MM.1S (cell line): Measurements from ENCODE around the gene CACNA1I.

Experiments
- DNase-seq: peaks from one replicate; pipeline ENCODE4 v3.0.0-alpha.2; 2015
- H2AFZ ChIP-seq: fragments of 300-600 bp; sonication (generic); 2 replicates; pipeline ENCODE4 v1.6.0; 2016; ENCODE audit warnings: antibody characterized with exemption, low read length
- H3F3A ChIP-seq: fragments of 300-600 bp; sonication (generic); 2 replicates; pipeline ENCODE4 v1.6.1; 2016; ENCODE audit warnings: mild to moderate bottlenecking, antibody characterized with exemption, low read length, moderate library complexity, mixed read lengths; ENCODE audit not compliant: insufficient read depth
- H3K27ac ChIP-seq: fragments of 300-600 bp; sonication (generic); 2 replicates; pipeline ENCODE4 v1.5.1; 2016; ENCODE audit warnings: mild to moderate bottlenecking, low read length
- H3K27me3 ChIP-seq: fragments of 300-600 bp; sonication (generic); replicated peaks from 2 replicates; pipeline ENCODE4 v1.6.0; 2016; ENCODE audit warnings: low read length; ENCODE audit not compliant: insufficient read depth
- H3K36me3 ChIP-seq: fragments of 300-600 bp; sonication (generic); replicated peaks from 2 replicates; pipeline ENCODE4 v1.6.1; 2016; ENCODE audit warnings: mild to moderate bottlenecking, low read length, mixed read lengths; ENCODE audit not compliant: insufficient read depth
- H3K4me1 ChIP-seq: fragments of 300-600 bp; sonication (generic); 2 replicates; pipeline ENCODE4 v1.6.1; 2016; ENCODE audit warnings: low read length, mixed read lengths
- H3K4me2 ChIP-seq: fragments of 300-600 bp; sonication (generic); 2 replicates; pipeline ENCODE4 v1.6.0; 2016; ENCODE audit warnings: low read depth, low read length
- H3K4me3 ChIP-seq: fragments of 300-600 bp; sonication (generic); 2 replicates; pipeline ENCODE4 v1.5.1; 2016; ENCODE audit warnings: low read length, mixed read lengths
- H3K79me2 ChIP-seq: fragments of 300-600 bp; sonication (generic); 2 replicates; pipeline ENCODE4 v1.6.1; 2016; ENCODE audit warnings: mixed run types, low read length, mixed read lengths
- H3K9ac ChIP-seq: fragments of 300-600 bp; sonication (generic); 2 replicates; pipeline ENCODE4 v1.6.1; 2016; ENCODE audit warnings: low read length, mixed read lengths
- H3K9me2 ChIP-seq: fragments of 300-600 bp; sonication (generic); replicated peaks from 2 replicates; pipeline ENCODE4 v1.6.1; 2016; ENCODE audit warnings: mild to moderate bottlenecking, low read length, mixed read lengths; ENCODE audit not compliant: insufficient read depth
- H3K9me3 ChIP-seq: fragments of 300-600 bp; sonication (generic); replicated peaks from 2 replicates; pipeline ENCODE4 v1.6.1; 2016; ENCODE audit warnings: mild to moderate bottlenecking, low read length, mixed read lengths; ENCODE audit not compliant: insufficient read depth
- H4K20me1 ChIP-seq: fragments of 300-600 bp; sonication (generic); 2 replicates; pipeline ENCODE4 v1.6.1; 2016; ENCODE audit warnings: mild to moderate bottlenecking, low read length, moderate library complexity, mixed read lengths; ENCODE audit not compliant: insufficient read depth
- EZH2 ChIP-seq: fragments of 300-600 bp; sonication (generic); optimal IDR thresholded peaks from 2 replicates; pipeline ENCODE3; 2017; ENCODE audit warnings: low read depth, mild to moderate bottlenecking, antibody characterized with exemption, low read length, mixed read lengths
- EZH2phosphoT487 ChIP-seq: fragments of 300-600 bp; sonication (generic); IDR thresholded peaks from 2 replicates; pipeline ENCODE4 v1.6.1; 2018; ENCODE audit warnings: antibody characterized with exemption, low read length
- TF ChIP-seq, protein P1 (sequence below): fragments of 300-600 bp; sonication (generic); IDR thresholded peaks from 2 replicates; pipeline ENCODE4 v1.5.1; 2016; ENCODE audit warnings: antibody characterized with exemption, low read length, mixed read lengths

CACNA1I gene

DNA sequence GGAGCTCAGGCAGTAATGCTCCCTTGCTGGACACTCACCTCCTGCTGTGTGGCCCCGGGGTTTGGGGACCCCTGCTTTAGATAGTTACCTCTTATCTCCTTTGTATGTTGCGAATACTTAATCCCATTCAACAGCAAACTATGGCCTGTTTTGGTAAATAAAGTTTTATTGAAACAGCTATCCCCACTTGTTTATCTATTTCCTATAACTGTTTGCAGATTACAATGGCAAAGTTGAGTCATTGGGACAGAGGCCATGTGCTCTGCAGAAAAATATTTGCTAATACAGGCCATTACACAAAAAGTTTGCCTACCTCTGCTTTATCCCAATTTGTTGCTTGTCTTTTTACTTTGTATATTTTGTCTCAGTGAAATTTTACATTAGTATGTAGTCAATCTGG, 68.4 kb downstream of the CACNA1I start:
- TF ChIP-seq EZH2 (no peak), EZH2phosphoT487 (no peak)
- TF ChIP-seq, protein P1, sequence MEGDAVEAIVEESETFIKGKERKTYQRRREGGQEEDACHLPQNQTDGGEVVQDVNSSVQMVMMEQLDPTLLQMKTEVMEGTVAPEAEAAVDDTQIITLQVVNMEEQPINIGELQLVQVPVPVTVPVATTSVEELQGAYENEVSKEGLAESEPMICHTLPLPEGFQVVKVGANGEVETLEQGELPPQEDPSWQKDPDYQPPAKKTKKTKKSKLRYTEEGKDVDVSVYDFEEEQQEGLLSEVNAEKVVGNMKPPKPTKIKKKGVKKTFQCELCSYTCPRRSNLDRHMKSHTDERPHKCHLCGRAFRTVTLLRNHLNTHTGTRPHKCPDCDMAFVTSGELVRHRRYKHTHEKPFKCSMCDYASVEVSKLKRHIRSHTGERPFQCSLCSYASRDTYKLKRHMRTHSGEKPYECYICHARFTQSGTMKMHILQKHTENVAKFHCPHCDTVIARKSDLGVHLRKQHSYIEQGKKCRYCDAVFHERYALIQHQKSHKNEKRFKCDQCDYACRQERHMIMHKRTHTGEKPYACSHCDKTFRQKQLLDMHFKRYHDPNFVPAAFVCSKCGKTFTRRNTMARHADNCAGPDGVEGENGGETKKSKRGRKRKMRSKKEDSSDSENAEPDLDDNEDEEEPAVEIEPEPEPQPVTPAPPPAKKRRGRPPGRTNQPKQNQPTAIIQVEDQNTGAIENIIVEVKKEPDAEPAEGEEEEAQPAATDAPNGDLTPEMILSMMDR, result no peak
- no peak overlapping the region for H3K27ac ChIP-seq
- no peak overlapping the region for H3K9ac ChIP-seq
- no peaks in the 10 kb centered on the region for H3K36me3 ChIP-seq
- no peak for DNase-seq
- H4K20me1 ChIP-seq, result no peaks in the 10 kb centered on the region
- H3F3A ChIP-seq, result no peaks in the 10 kb centered on the region
- no peaks in the 10 kb centered on the region for H3K9me3 ChIP-seq
- no peak overlapping the region for H3K4me2 ChIP-seq
- H3K9me2 ChIP-seq, result no peaks in the 10 kb centered on the region
- H3K27me3 ChIP-seq, result peaks cover 30% of the 10 kb centered on the region
- no peak overlapping the region for H3K4me3 ChIP-seq
- H3K79me2 ChIP-seq, result no peaks in the 10 kb centered on the region
- no peaks in the 10 kb centered on the region for H3K4me1 ChIP-seq
- no peak overlapping the region for H2AFZ ChIP-seq

DNA sequence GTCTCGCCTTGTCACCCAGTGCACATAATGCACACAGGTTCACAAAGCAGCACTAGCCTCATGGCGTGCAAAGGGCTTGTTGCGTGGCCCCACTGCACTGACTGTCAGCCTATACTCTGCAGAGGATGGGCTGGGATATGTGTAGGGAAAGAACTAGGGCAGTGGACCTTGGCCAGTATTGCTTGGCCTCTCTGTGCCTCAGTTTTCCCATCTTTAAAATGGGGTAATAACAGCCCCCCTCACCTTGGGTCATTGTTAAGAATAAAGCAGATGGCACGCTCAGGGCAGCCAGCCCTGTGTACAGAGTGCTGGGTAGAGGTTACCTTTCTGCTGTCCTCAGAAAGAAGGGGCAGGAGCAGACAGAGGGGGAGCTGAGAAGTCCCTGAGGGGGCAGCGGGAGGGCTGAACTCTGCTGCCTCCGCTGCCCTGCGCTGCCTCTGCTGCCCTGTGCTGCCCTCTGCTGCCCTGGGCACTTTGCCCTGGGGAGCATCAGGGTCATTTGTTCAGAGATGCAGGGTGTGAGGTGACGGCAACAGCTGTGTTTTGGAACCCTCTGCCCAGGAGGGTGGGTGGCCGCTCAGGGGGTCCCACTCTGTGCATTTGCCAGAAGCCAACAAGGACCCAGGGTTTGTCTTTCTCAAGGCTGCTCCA, 71.2 kb downstream of the CACNA1I start:
- DNase-seq, result no peak

DNA sequence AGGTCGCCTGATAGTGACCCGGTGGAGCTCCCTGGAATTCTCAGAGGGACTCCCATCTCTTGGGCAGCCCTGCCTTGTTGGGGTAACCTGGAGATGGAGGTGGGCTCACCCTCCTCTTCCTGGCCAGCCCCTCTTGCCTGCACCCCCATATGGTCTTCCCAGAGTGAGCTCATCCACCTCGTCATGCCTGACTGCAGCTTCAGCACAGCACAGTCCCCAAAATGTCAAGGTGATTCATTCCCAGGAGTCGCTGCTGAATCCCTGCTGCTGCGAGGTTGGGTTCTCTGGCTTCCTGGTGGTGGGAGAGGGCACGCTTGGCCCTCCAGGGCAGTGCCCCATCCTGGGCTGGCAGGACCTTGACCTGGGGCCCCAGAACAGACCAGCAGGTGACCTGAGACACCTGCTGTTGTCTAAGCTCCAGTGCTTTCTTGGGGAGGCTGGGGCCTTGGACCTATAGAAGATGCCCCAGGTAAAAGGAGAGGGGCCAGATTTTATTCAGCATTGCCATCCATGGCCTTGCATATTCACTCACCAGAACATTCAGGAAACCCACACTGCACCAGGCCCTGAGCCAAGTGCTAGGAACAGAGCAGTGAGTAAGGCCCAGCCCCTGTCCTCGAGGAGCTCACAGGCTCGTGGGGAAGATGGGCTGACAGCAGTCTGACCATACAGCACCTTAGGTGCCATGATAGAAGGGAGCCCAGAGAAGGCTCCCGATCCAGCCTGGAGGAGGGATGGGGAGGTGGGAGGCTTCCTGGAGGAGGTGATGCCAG, 72.9 kb downstream of the CACNA1I start:
- no peak overlapping the region for H2AFZ ChIP-seq
- H3K9ac ChIP-seq, result no peak overlapping the region
- no peaks in the 10 kb centered on the region for H3K9me2 ChIP-seq
- H3K27ac ChIP-seq, result no peak overlapping the region
- H4K20me1 ChIP-seq, result no peaks in the 10 kb centered on the region
- H3K9me3 ChIP-seq, result no peaks in the 10 kb centered on the region
- DNase-seq, result no peak
- no peak overlapping the region for H3K4me2 ChIP-seq
- H3K79me2 ChIP-seq, result no peaks in the 10 kb centered on the region
- H3K36me3 ChIP-seq, result no peaks in the 10 kb centered on the region
- H3K4me1 ChIP-seq, result no peaks in the 10 kb centered on the region
- H3F3A ChIP-seq, result no peaks in the 10 kb centered on the region
- TF ChIP-seq EZH2phosphoT487 (no peak), EZH2 (no peak)
- TF ChIP-seq, protein P1, result no peak
- peaks cover 61% of the 10 kb centered on the region for H3K27me3 ChIP-seq
- H3K4me3 ChIP-seq, result no peak overlapping the region

More for the DNA sequence above, 71.2 kb downstream of the CACNA1I start:
- Histone ChIP-seq H4K20me1 (no peaks in the 10 kb centered on the region), H3K27ac (no peak overlapping the region), H3K9me3 (no peaks in the 10 kb centered on the region), H3K9ac (no peak overlapping the region), H3F3A (no peaks in the 10 kb centered on the region), H3K4me1 (no peaks in the 10 kb centered on the region), H3K79me2 (no peaks in the 10 kb centered on the region), H3K36me3 (no peaks in the 10 kb centered on the region), H2AFZ (no peak overlapping the region), H3K4me3 (no peak overlapping the region), H3K4me2 (no peak overlapping the region), H3K27me3 (peaks cover 45% of the 10 kb centered on the region), H3K9me2 (no peaks in the 10 kb centered on the region)
- no peak for TF ChIP-seq EZH2
- TF ChIP-seq, protein P1, result 0 out of 2 replicates have a peak, but pooled peaks have one; percentile 5
- TF ChIP-seq EZH2phosphoT487, result no peak
